GM19099 (cell line): Measurements from ENCODE around the gene PARM1.

Experiments
- POLR2A ChIP-seq: IDR thresholded peaks from 3 replicates; pipeline ENCODE4 v1.6.1; 2011; ENCODE audit warnings: low read depth; ENCODE audit not compliant: insufficient read length; ENCODE audit errors: extremely low read depth

Gene PARM1

DNA sequence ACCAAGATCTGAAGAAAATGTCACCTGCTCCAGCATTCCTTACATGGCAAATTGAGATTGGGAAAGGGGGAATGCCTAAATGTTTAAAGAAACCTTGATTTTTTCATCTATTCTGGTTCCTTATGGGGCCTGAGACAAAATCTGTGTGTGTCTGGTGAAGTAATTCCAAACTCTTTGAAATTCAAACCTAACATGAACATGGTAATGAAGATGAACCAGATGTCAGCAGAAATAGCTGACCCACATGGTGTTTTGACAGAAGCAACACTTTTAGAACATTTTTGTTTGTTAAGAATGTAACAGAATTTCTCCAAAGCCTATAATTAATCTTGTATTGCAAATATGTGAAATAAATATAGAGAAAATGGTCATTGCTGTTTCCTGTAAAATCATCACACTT lies 133.0 kb downstream of the PARM1 start:
- TF ChIP-seq POLR2A, result no peak

DNA sequence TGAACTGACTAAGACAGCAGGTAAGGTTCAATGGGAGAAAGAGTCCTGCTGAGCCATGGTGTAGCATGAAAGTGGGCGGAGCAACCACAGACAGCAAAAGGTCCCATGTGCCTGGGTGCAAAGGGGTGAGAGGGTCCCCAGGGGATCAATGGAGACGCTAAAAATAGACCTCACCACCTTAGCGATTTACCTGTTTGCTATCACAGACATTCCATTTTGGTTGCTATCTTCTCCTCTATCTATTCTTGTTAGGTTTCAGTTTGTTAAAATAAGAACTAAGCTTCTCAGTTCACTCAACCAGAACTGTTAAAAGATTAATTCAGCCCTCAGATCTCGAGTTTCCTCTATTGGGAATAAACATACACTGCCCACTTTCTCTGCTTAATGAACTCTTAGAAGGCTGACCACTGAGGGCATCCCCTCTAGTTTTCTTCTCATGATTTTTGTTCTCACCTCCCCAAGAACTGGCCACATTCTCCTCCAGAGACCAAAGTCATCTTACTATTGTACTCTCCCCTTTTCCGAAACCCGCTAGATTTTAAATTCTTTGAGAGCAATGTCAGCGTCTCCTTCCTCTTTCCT lies 136.7 kb downstream of the PARM1 start:
- no peak for TF ChIP-seq POLR2A

DNA sequence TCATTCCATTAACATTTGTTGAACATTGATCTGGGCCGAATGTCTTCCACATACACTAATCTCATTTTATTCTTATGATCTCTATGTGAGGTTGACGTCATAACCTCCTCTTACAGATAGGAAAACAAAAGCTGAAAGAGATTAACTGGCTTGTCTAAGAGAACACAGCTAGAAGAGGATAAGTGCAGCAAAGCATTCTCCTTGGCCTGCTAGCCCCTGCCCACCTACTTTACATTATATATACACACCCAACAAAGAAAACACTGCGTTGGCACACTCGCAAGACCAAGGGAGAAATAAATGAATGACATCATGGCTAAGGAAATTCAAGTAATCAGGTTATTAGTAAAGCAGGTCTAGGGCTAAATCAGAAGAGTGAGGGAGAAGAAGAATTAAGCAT lies 138.4 kb downstream of the PARM1 start:
- no peak for TF ChIP-seq POLR2A

DNA sequence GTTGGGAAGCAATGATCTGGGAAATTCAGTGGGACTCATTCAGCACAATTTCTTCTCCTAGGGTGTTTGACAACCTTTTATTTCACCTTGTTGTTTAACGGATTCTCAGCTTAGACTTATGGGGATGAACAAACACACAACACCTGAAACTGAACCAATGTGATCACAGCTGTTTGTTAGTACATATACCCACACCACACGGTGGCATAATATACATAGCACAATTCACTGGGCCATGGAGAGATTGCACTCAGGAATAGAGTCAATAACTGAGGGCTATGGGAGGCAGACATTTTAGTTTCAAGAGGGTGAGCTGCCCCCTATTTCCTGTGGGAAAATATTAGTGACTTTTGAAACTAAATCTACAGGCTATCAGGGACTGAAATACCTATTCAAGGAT lies 148.0 kb downstream of the PARM1 start:
- TF ChIP-seq POLR2A, result no peak

DNA sequence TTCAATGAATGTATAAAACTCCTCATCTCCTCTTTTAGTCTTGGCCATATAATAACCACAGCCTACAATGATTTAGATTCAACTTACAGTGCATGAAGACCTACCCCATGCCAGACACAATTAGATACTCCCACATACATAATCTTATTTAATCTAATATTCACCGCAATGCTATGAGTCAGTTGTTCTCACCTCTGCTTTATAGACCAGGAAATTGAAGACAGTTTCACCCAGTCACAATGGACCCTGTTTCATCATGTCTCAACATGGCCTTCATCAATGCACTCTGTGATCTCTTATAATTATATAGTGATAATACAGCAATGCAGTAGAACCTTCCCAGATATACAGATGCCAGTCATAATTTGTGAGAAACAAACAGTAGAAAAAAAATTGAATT lies 148.6 kb downstream of the PARM1 start:
- TF ChIP-seq POLR2A, result no peak

DNA sequence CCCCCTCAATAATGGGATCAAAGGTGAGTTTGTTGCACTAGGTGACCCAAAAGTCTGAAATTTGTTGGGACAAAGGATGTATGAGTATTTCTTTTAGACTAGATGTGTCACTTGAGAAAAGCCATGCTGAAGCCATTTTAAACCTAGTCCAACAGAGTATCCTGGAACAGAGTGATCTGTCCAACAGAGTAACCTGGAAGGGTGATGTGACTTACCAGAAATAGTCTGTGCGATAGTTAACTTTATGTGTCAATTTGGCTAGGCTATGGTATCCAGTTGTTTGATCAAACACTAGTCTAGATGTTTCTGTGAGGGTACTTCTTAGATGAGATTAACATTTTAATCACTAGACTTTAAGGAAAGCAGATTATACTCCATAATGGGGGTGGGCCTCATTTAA lies 154.5 kb downstream of the PARM1 start:
- TF ChIP-seq POLR2A, result no peak

DNA sequence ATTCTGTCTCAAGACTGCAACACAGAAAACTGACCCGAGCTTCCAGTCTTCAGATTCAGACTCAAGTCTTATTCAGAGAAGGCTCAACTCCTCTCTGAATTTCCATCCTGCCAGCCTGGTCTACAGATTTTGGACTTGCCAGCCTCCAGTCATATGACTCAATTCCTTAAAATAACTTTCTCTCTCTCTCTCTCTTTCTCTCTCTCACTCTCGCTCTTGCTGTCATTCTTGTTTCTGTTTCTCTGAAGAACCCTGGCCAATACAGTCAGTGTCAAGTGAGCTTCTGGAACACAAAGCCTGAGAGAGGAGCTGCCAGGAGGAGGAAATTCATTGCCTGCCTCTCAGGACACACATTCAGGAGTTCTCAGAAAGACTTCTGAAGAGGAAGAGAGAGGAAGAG lies 154.9 kb downstream of the PARM1 start:
- no peak for TF ChIP-seq POLR2A

DNA sequence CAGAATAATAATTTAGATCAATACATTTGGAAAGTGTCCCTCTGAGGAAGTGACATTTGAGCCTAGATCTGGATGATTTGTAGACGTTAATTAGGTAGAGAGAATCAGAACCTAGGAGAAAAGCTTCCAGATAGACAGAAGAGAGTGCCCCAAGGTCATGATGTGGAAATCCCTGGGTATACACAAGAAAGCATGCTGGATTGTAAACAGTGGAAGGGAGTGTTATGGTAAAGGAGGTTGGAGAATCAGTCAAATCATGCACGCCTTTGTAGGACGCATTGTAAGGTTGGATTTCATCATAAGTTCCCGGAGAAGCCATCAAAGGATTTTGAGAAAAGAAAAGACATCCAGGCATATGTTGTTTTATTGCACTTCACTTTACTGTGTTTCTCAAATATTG lies 156.3 kb downstream of the PARM1 start:
- TF ChIP-seq POLR2A, result no peak

DNA sequence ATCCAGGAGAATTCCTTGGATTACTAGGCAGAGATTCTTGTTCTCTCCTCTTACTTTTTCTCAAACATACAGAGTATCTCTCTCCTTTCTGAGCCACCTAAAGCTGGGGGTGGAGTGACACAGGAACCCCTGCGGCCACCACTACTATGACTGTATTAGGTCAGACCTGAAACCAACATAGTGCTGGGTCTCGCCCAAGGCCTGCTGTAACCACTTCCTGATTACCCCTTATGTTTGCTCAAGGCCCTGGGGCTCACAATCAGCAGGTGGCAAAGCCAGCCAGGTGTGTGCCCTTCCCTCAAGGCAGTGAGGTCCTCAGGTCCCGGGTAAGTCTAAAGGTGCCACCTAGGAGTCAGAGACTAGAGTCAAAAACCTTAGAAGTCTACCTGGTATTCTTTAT lies 166.4 kb downstream of the PARM1 start:
- TF ChIP-seq POLR2A, result no peak
